Measurements from ENCODE around the gene ANAPC16. TPM values are rescaled to one million over a fixed set of nuclear protein-coding genes. Genes with fewer than 3 reads are reported as not detected.

The ANAPC16 gene
- total RNA-seq, 2 donors from 2014 or later, result 57.4 to 68.4 TPM

DNA sequence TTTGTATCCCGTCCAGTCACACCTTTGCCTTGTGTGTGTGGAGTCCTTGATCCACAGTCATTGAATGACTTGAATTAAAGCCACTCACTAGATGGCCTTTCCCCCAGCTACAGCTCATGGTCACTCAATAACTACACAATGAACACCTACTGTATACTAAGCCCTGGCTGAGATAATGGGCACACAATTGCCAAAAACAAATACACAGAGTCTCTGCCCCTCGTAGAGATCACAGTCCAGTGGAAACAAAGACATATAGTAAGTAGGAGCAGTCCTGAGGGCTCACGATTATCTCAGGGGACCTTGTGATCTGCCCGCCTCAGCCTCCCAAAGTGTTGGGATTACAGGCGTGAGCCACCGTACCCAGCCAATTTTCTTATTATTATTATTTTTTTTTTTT, 35.8 kb downstream of the ANAPC16 start:
- Histone ChIP-seq H3K4me1 (ENCODE audit: control insufficient read depth, insufficient read depth, low read length) (peaks cover 8% of the 10 kb centered on the region), H3K9ac (ENCODE audit: extremely low read depth, low read length, poor library complexity, severe bottlenecking) (no peak overlapping the region), H3K36me3 (ENCODE audit: control insufficient read depth, insufficient read depth, low read length) (no peaks in the 10 kb centered on the region), H3K4me3 (ENCODE audit: low read length) (no peak overlapping the region), H3K9me3 (ENCODE audit: control insufficient read depth, low read length) (no peaks in the 10 kb centered on the region), H3K27me3 (ENCODE audit: control insufficient read depth, insufficient read depth, low read length, poor library complexity, severe bottlenecking) (no peaks in the 10 kb centered on the region), H3K27ac (ENCODE audit: low read depth, low read length) (no peak overlapping the region)
- Mint-ChIP-seq H3K4me1 (peaks cover 35% of the 10 kb centered on the region), H3K36me3 (ENCODE audit: low read depth) (no peaks in the 10 kb centered on the region), H3K27ac (no peak overlapping the region), H3K9me3 (no peaks in the 10 kb centered on the region), H3K27me3 (ENCODE audit: insufficient read depth) (no peaks in the 10 kb centered on the region), H3K4me3 (no peak overlapping the region)
- TF ChIP-seq, protein P1, sequence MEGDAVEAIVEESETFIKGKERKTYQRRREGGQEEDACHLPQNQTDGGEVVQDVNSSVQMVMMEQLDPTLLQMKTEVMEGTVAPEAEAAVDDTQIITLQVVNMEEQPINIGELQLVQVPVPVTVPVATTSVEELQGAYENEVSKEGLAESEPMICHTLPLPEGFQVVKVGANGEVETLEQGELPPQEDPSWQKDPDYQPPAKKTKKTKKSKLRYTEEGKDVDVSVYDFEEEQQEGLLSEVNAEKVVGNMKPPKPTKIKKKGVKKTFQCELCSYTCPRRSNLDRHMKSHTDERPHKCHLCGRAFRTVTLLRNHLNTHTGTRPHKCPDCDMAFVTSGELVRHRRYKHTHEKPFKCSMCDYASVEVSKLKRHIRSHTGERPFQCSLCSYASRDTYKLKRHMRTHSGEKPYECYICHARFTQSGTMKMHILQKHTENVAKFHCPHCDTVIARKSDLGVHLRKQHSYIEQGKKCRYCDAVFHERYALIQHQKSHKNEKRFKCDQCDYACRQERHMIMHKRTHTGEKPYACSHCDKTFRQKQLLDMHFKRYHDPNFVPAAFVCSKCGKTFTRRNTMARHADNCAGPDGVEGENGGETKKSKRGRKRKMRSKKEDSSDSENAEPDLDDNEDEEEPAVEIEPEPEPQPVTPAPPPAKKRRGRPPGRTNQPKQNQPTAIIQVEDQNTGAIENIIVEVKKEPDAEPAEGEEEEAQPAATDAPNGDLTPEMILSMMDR (conservative IDR thresholded peaks at IDR 0.05), result no peak
- no peak for DNase-seq
- 89 to 100% methylated on average over 1 to 4 of the region's 6 CpGs for WGBS, 2 experiments (ENCODE audit: insufficient coverage in 1 of 2, insufficient read length in 1 of 2)

DNA sequence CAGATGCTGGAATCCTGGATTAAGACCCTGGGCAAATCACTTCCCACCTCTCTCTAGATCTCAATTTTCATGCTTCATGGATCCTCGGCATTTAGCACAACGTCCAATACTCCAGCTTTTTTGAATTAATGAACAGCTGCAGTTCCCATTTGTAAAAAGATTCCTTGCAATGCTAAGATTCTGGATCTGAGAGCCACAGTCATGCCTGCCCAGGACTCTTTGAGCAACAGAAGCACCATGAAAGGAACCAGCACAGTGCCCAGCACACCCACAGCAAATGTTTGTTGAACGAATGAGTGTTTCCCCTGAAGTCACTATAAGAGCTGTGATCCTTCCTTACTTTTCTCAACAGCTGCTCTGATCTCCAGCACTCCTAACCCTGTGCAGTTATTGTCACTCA, 37.2 kb downstream of the ANAPC16 start:
- Mint-ChIP-seq H3K4me1 (peaks cover 37% of the 10 kb centered on the region), H3K4me3 (no peak overlapping the region), H3K36me3 (ENCODE audit: low read depth) (no peaks in the 10 kb centered on the region), H3K9me3 (no peaks in the 10 kb centered on the region), H3K27ac (no peak overlapping the region), H3K27me3 (ENCODE audit: insufficient read depth) (no peaks in the 10 kb centered on the region)
- no peaks in the 10 kb centered on the region for H3K36me3 ChIP-seq (ENCODE audit: control insufficient read depth, insufficient read depth, low read length)
- H3K4me1 ChIP-seq (ENCODE audit: control insufficient read depth, insufficient read depth, low read length), result peaks cover 8% of the 10 kb centered on the region
- TF ChIP-seq, protein P1 (conservative IDR thresholded peaks at IDR 0.05), result no peak
- H3K9ac ChIP-seq (ENCODE audit: extremely low read depth, low read length, poor library complexity, severe bottlenecking), result no peak overlapping the region
- H3K27me3 ChIP-seq (ENCODE audit: control insufficient read depth, insufficient read depth, low read length, poor library complexity, severe bottlenecking), result no peaks in the 10 kb centered on the region
- no peaks in the 10 kb centered on the region for H3K9me3 ChIP-seq (ENCODE audit: control insufficient read depth, low read length)
- H3K27ac ChIP-seq (ENCODE audit: low read depth, low read length), result no peak overlapping the region
- no peak overlapping the region for H3K4me3 ChIP-seq (ENCODE audit: low read length)
- 93% methylated on average over 3 of the region's 3 CpGs for whole genome bisulfite sequencing, 2 experiments (ENCODE audit: insufficient coverage in 1 of 2, insufficient read length in 1 of 2)
- no peak for DNase-seq

DNA sequence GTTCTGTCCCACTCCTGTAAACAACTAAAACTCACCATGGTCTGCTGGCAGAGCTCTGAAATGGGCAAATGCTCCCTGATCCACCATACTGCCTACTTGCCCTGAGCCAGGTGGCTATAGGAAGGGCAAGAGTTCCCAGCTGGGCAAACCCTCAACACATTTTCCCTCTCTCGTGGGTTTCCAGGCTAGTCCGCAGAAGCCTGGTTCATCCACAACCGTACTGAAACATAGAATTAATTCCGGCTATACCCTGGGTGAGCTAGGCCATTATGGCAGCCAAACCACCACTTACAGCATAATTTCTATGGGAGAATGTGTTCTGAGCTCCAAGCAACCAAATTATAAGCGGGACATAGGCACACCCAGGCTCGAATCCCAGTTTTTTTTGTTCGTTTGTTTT, 37.8 kb downstream of the ANAPC16 start:
- WGBS, 2 experiments (ENCODE audit: insufficient coverage in 1 of 2, insufficient read length in 1 of 2), result 94 to 98% methylated on average over 6 to 7 of the region's 7 CpGs
- no peak overlapping the region for H3K9ac ChIP-seq (ENCODE audit: extremely low read depth, low read length, poor library complexity, severe bottlenecking)
- H3K36me3 Mint-ChIP-seq (ENCODE audit: low read depth), result no peaks in the 10 kb centered on the region

More for the DNA sequence above, 37.8 kb downstream of the ANAPC16 start:
- no peak for DNase-seq
- Histone ChIP-seq H3K27ac (ENCODE audit: low read depth, low read length) (no peak overlapping the region), H3K27me3 (ENCODE audit: control insufficient read depth, insufficient read depth, low read length, poor library complexity, severe bottlenecking) (no peaks in the 10 kb centered on the region), H3K4me1 (ENCODE audit: control insufficient read depth, insufficient read depth, low read length) (peaks cover 4% of the 10 kb centered on the region), H3K4me3 (ENCODE audit: low read length) (no peak overlapping the region), H3K9me3 (ENCODE audit: control insufficient read depth, low read length) (no peaks in the 10 kb centered on the region), H3K36me3 (ENCODE audit: control insufficient read depth, insufficient read depth, low read length) (no peaks in the 10 kb centered on the region)
- Mint-ChIP-seq H3K27me3 (ENCODE audit: insufficient read depth) (no peaks in the 10 kb centered on the region), H3K27ac (no peak overlapping the region), H3K4me1 (peaks cover 31% of the 10 kb centered on the region), H3K9me3 (no peaks in the 10 kb centered on the region), H3K4me3 (no peak overlapping the region)
- TF ChIP-seq, protein P1 (conservative IDR thresholded peaks at IDR 0.05), result no peak

All from endodermal cell (in vitro differentiated cells).